Transverse colon (tissue), 4 donors: ENCODE measurements around the gene CLTC. TPM values are rescaled to one million over a fixed set of nuclear protein-coding genes. Genes with fewer than 3 reads are reported as not detected.
"Not testable (repeated sequence)": the region's sequence is repeated elsewhere in the genome, so short reads cannot be mapped to it uniquely, and the experiment has no call there.

Experiments
- DNase-seq: peaks from one replicate; pipeline ENCODE4 v3.0.0-alpha.2; 2019
- H3K27ac ChIP-seq, 4 donors: fragments of 200-600 bp; sonication (generic); 2 replicates each; pipeline ENCODE4 v1.5.1; 2016 to 2018; ENCODE audit warnings: inconsistent platforms in 4 of 4
- H3K27me3 ChIP-seq: fragments of 200-600 bp; sonication (generic); 2 replicates; pipeline ENCODE4 v1.5.1; 2017; ENCODE audit warnings: inconsistent platforms
- H3K36me3 ChIP-seq, 4 donors: fragments of 200-600 bp; sonication (generic); 2 replicates each; pipeline ENCODE4 v1.5.1; 2017 to 2019; ENCODE audit warnings: inconsistent platforms in 4 of 4
- H3K4me1 ChIP-seq, 4 donors: fragments of 200-600 bp; sonication (generic); 2 replicates each; pipeline ENCODE4 v1.5.1; 2017 to 2020; ENCODE audit warnings: inconsistent platforms in 4 of 4
- H3K4me3 ChIP-seq, 4 donors: fragments of 200-600 bp; sonication (generic); 1 replicate in 1 of 4; 2 replicates in 3 of 4; pipeline versions ENCODE4 v1.5.1 to v1.6.1; 2017 to 2019; ENCODE audit warnings: inconsistent platforms in 4 of 4
- H3K9me3 ChIP-seq, 2 donors: fragments of 200-600 bp; sonication (generic); 2 replicates each; pipeline ENCODE4 v1.5.1; 2017 to 2019; ENCODE audit warnings: inconsistent platforms in 2 of 2
- CTCF ChIP-seq, 5 experiments: fragments of 200-600 bp in 3 of 5; fragments of 450-650 bp in 2 of 5; sonication (generic) in 3 of 5; IDR thresholded peaks; 1 replicate in 2 of 5; 2 replicates in 3 of 5; pipeline ENCODE4 v1.5.1; 2016 to 2017; ENCODE audit warnings: antibody characterized with exemption in 5 of 5, inconsistent platforms in 3 of 5, mild to moderate bottlenecking in 2 of 5, moderate library complexity in 1 of 5
- EP300 ChIP-seq: sonication (generic); formaldehyde crosslinking; IDR thresholded peaks from one replicate; pipeline ENCODE4 v1.6.1; 2017; ENCODE audit warnings: antibody characterized with exemption, low read depth
- POLR2A ChIP-seq: fragments of 450-650 bp; IDR thresholded peaks from one replicate; pipeline ENCODE4 v1.6.1; 2016; ENCODE audit warnings: antibody characterized with exemption, mild to moderate bottlenecking, moderate library complexity
- POLR2AphosphoS5 ChIP-seq, 3 donors: sonication (generic); formaldehyde crosslinking; IDR thresholded peaks; one replicate each; pipeline ENCODE4 v1.6.1; 2016; ENCODE audit warnings: antibody characterized with exemption in 3 of 3
- WGBS, 2 donors: methylation state at CpG; one replicate each; pipeline ENCODE4 v1.1.5; 2018; ENCODE audit warnings: low coverage in 1 of 2; 5-methylcytosine and 5-hydroxymethylcytosine counted together
- in situ Hi-C, 4 donors: fragments of 200-750 bp; cut with MboI; loops; one replicate each; pipeline versions ENCODE4 v1.15.0 to v1.15.1; 2017; ENCODE audit warnings: low sequenced_read_pairs in 3 of 4, low pct_ligation_motif_present in 1 of 4, low pct_unique_long_range_greater_than_20kb in 1 of 4
- intact Hi-C: fragments of 100-400 bp; cut with DNase I; formaldehyde crosslinking; loops from one replicate; pipeline ENCODE4 v1.15.1; 2023; ENCODE audit warnings: low total_unique reads
- total RNA-seq, 4 donors: library from RNA; depleted of rRNA; stranded (reverse); fragments of >200 nt; gene quantifications; one replicate each; pipeline ENCODE4 v1.1.0, GENCODE V29; 2016

CLTC gene
- total RNA-seq, 4 donors from 2014 or later, result 165 to 283 (median 242) TPM

- DNase-seq, result no peak
Measured at GRCh38 chr17:59651346-59651745, 31.7 kb downstream of the CLTC start.

GRCh38 chr17:59652119-59652518 is 32.4 kb downstream of the CLTC start:
- no peak for DNase-seq
- TF ChIP-seq EP300, result no peak
- no peak for TF ChIP-seq POLR2A
- TF ChIP-seq POLR2AphosphoS5 (IDR thresholded peaks at IDR 0.05), result no peak
- no peak for TF ChIP-seq CTCF (IDR thresholded peaks at IDR 0.05)
- H3K27me3 ChIP-seq, result no peaks in the 10 kb centered on the region
- in situ Hi-C loops (no loop called here), intact Hi-C loops (no loop called here)
- no peak overlapping the region for H3K27ac ChIP-seq
- H3K9me3 ChIP-seq, result peaks cover 0 to 4% of the 10 kb centered on the region in 2 donors
- H3K4me3 ChIP-seq, result no peak overlapping the region
- peaks cover 0 to 76% (median 33%) of the 10 kb centered on the region in 4 donors for H3K36me3 ChIP-seq
- WGBS, 2 donors, result 90% methylated on average over 1 to 2 of the region's 2 CpGs
- no peaks in the 10 kb centered on the region for H3K4me1 ChIP-seq

More at GRCh38 chr17:59651346-59651745, 31.7 kb downstream of the CLTC start:
- in situ Hi-C loops, result no loop called here
- TF ChIP-seq EP300 (no peak), POLR2A (no peak), CTCF (IDR thresholded peaks at IDR 0.05) (no peak)
- intact Hi-C loops, result no loop called here
- Histone ChIP-seq H3K9me3 (peaks cover 0 to 4% of the 10 kb centered on the region in 2 donors), H3K27me3 (no peaks in the 10 kb centered on the region), H3K36me3 (peaks cover 0 to 70% (median 29%) of the 10 kb centered on the region in 4 donors), H3K4me1 (no peaks in the 10 kb centered on the region), H3K27ac (no peak overlapping the region), H3K4me3 (no peak overlapping the region)

- H3K4me3 ChIP-seq, result not testable (repeated sequence)
Measured at GRCh38 chr17:59656624-59657023, 36.9 kb downstream of the CLTC start.

GRCh38 chr17:59666235-59666634 is 46.5 kb downstream of the CLTC start:
- in situ Hi-C loops (no loop called here), intact Hi-C loops (no loop called here)
- Histone ChIP-seq H3K4me3 (no peak overlapping the region), H3K27me3 (no peaks in the 10 kb centered on the region), H3K27ac (peak overlapping the region; percentile 69 to 85 (median 72)), H3K9me3 (no peaks in the 10 kb centered on the region), H3K36me3 (peaks cover 0 to 60% (median 24%) of the 10 kb centered on the region in 4 donors), H3K4me1 (peaks cover 2 to 64% (median 47%) of the 10 kb centered on the region in 4 donors)
- peak; percentile 42 for DNase-seq
- no peak for TF ChIP-seq POLR2A
- TF ChIP-seq POLR2AphosphoS5 (IDR thresholded peaks at IDR 0.05), result peak in 2 of 3 donors; percentile 49 to 64
- 42 to 50% methylated on average over 5 of the region's 5 CpGs for WGBS, 2 donors

More at GRCh38 chr17:59656624-59657023, 36.9 kb downstream of the CLTC start:
- in situ Hi-C loops, intact Hi-C loops, H3K27ac ChIP-seq, H3K9me3 ChIP-seq, H3K4me1 ChIP-seq, H3K27me3 ChIP-seq, DNase-seq: not testable (repeated sequence)
- WGBS, 2 donors, result 79 to 92% methylated on average over 3 to 7 of the region's 7 CpGs
- H3K36me3 ChIP-seq, result peaks cover 0 to 91% (median 43%) of the 10 kb centered on the region in 4 donors

GRCh38 chr17:59668816-59669215 is 49.1 kb downstream of the CLTC start:
- H3K27me3 ChIP-seq, result no peaks in the 10 kb centered on the region
- no peak for DNase-seq
- TF ChIP-seq POLR2AphosphoS5 (IDR thresholded peaks at IDR 0.05), result no peak
- TF ChIP-seq POLR2A, result no peak
- no peak for TF ChIP-seq EP300
- TF ChIP-seq CTCF (IDR thresholded peaks at IDR 0.05), result no peak
- H3K36me3 ChIP-seq, result peaks cover 0 to 46% (median 11%) of the 10 kb centered on the region in 4 donors
- no peak overlapping the region for H3K4me3 ChIP-seq
- WGBS, 2 donors, result 20 to 31% methylated on average over 3 of the region's 3 CpGs
- no peaks in the 10 kb centered on the region for H3K9me3 ChIP-seq
- intact Hi-C loops (no loop called here), in situ Hi-C loops (no loop called here)
- peaks cover 2 to 81% (median 56%) of the 10 kb centered on the region in 4 donors for H3K4me1 ChIP-seq
- peak overlapping the region; percentile 66 to 85 (median 70) for H3K27ac ChIP-seq
